WTC11 (cell line): ENCODE results near the gene DOP1A. TPM values are rescaled to one million over a fixed set of nuclear protein-coding genes. Genes with fewer than 3 reads are reported as not detected.

Experiments
- ATAC-seq: fragments of 200-7000 bp; cut with Tn5 transposase; 2 replicates; pipeline ENCODE4 v1.10.0; 2021; ENCODE audit warnings: mild to moderate bottlenecking, moderate library complexity
- CTCF ChIA-PET: fragments of 300-600 bp; sonication (Branson Sonifier 250); formaldehyde crosslinking; loops from one replicate; lab custom pipeline; 2021; ENCODE audit warnings: antibody characterized with exemption; lab: Charles Lee
- POLR2A ChIA-PET: fragments of 350-600 bp; sonication (Branson Sonifier 250); formaldehyde crosslinking; loops from one replicate; lab custom pipeline; 2021; ENCODE audit warnings: antibody characterized with exemption; lab: Charles Lee
- DNase-seq: peaks from one replicate; pipeline ENCODE4 v3.0.0; 2021; ENCODE audit warnings: low spot score
- H3K27ac Mint-ChIP-seq: 2 replicates; pipeline ENCODE4 v1.8.0; 2021; ENCODE audit warnings: mixed read lengths
- H3K27me3 Mint-ChIP-seq: 2 replicates; pipeline ENCODE4 v1.8.0; 2021; ENCODE audit warnings: low read depth, mild to moderate bottlenecking, moderate library complexity, mixed read lengths
- H3K36me3 Mint-ChIP-seq: 2 replicates; pipeline ENCODE4 v1.8.0; 2021; ENCODE audit warnings: mixed read lengths
- H3K4me1 Mint-ChIP-seq: 2 replicates; pipeline ENCODE4 v1.8.0; 2022; ENCODE audit warnings: mixed read lengths
- H3K4me3 Mint-ChIP-seq: 2 replicates; pipeline ENCODE4 v1.8.0; 2021; ENCODE audit warnings: mild to moderate bottlenecking, moderate library complexity, mixed read lengths
- H3K9me3 Mint-ChIP-seq: 2 replicates; pipeline ENCODE4 v1.8.0; 2021; ENCODE audit warnings: mixed read lengths
- ATF1 ChIP-seq: sonication (generic); formaldehyde crosslinking; IDR thresholded peaks from 2 replicates; pipeline ENCODE4 v1.8.1; 2023; ENCODE audit warnings: mild to moderate bottlenecking, moderate library complexity, missing genetic modification reagents
- ATF2 ChIP-seq: sonication (generic); formaldehyde crosslinking; IDR thresholded peaks from 2 replicates; pipeline ENCODE4 v1.8.1; 2022; ENCODE audit warnings: low read depth, missing genetic modification reagents, borderline replicate concordance
- CBFB ChIP-seq: sonication (generic); formaldehyde crosslinking; IDR thresholded peaks from 2 replicates; pipeline ENCODE4 v1.8.1; 2022; ENCODE audit warnings: mild to moderate bottlenecking, low read depth, missing genetic modification reagents
- CTCF ChIP-seq: fragments of 200-600 bp; IDR thresholded peaks from 2 replicates; pipeline ENCODE4 v1.8.0; 2022; ENCODE audit warnings: antibody characterized with exemption
- E2F5 ChIP-seq: sonication (generic); formaldehyde crosslinking; IDR thresholded peaks from 2 replicates; pipeline ENCODE4 v1.8.1; 2022; ENCODE audit warnings: mild to moderate bottlenecking, moderate library complexity, missing genetic modification reagents
- ELF4 ChIP-seq: sonication (generic); formaldehyde crosslinking; IDR thresholded peaks from 2 replicates; pipeline ENCODE4 v1.8.1; 2022; ENCODE audit warnings: low read depth, mild to moderate bottlenecking, moderate library complexity, missing genetic modification reagents
- FOXP1 ChIP-seq: sonication (generic); formaldehyde crosslinking; IDR thresholded peaks from 2 replicates; pipeline ENCODE4 v1.8.0; 2022; ENCODE audit warnings: missing genetic modification reagents, mild to moderate bottlenecking, moderate library complexity, borderline replicate concordance
- GRHL2 ChIP-seq: fragments of 250-450 bp; sonication (Bioruptor Pico); IDR thresholded peaks from 2 replicates; pipeline ENCODE4 v1.8.0; 2022; ENCODE audit warnings: mild to moderate bottlenecking, moderate library complexity; ENCODE audit not compliant: insufficient replicate concordance, severe bottlenecking
- JAZF1 ChIP-seq: fragments of 250-450 bp; sonication (Bioruptor Pico); IDR thresholded peaks from 2 replicates; pipeline ENCODE4 v1.9.0; 2021; ENCODE audit warnings: moderate library complexity, mild to moderate bottlenecking, inconsistent platforms
- NR1H2 ChIP-seq: sonication (generic); formaldehyde crosslinking; IDR thresholded peaks from 2 replicates; pipeline ENCODE4 v1.9.0; 2021; ENCODE audit warnings: mild to moderate bottlenecking, moderate library complexity, missing genetic modification reagents
- OVOL2 ChIP-seq: fragments of 250-450 bp; sonication (Bioruptor Pico); IDR thresholded peaks from 2 replicates; pipeline ENCODE4 v1.9.0; 2021; ENCODE audit warnings: mild to moderate bottlenecking, borderline replicate concordance
- SP1 ChIP-seq: sonication (generic); formaldehyde crosslinking; conservative IDR thresholded peaks from 2 replicates; pipeline ENCODE4 v1.8.1; 2022; ENCODE audit warnings: missing genetic modification reagents
- ZBTB43 ChIP-seq: sonication (generic); formaldehyde crosslinking; IDR thresholded peaks from 2 replicates; pipeline ENCODE4 v1.8.1; 2023; ENCODE audit warnings: mild to moderate bottlenecking, missing genetic modification reagents
- ZNF232 ChIP-seq: sonication (generic); formaldehyde crosslinking; IDR thresholded peaks from 2 replicates; pipeline ENCODE4 v1.8.0; 2022; ENCODE audit warnings: mild to moderate bottlenecking, missing genetic modification reagents
- ZNF671 ChIP-seq: fragments of 250-450 bp; sonication (Bioruptor Pico); IDR thresholded peaks from 2 replicates; pipeline ENCODE4 v1.8.0; 2021; ENCODE audit warnings: mild to moderate bottlenecking
- total RNA-seq: library from RNA; stranded (reverse); gene quantifications from 3 replicates; pipeline ENCODE4 v1.2.3, GENCODE V29; 2021
- TF ChIP-seq, protein P1 (sequence below): sonication (generic); formaldehyde crosslinking; IDR thresholded peaks from 2 replicates; pipeline ENCODE4 v1.8.1; 2023; ENCODE audit warnings: mild to moderate bottlenecking, missing genetic modification reagents, borderline replicate concordance
- TF ChIP-seq, protein P2 (sequence below): sonication (generic); formaldehyde crosslinking; IDR thresholded peaks from 2 replicates; pipeline ENCODE4 v1.8.0; 2022; ENCODE audit warnings: mild to moderate bottlenecking, missing genetic modification reagents

DOP1A gene
- total RNA-seq, 1 experiment from 2014 or later: 16.9 TPM

DNA sequence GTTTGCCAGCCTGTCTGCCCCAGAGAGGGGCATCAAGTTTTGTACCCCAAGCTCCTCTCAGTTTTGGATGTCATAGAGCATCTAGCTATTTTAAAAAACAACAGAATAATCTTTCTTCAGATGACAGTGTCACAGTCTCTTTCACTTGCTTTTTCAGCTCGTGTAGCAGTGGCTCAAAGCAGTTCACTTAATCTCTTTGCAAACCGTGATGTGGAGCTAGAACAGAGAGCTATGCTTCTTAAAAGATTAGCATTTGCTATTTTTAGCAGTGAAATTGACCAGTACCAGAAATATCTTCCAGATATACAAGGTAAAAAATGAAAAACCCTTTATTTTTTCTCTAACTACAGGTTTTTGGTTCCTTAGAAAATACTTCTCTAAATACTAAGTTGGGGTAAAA is 88.3 kb downstream of the DOP1A start:
- no peaks in the 10 kb centered on the region for H3K27me3 Mint-ChIP-seq
- ATAC-seq (no peak), DNase-seq (no peak)
- peaks cover 28% of the 10 kb centered on the region for H3K36me3 Mint-ChIP-seq
- ChIA-PET CTCF (interaction anchor here (0.7 to 1.8 kb wide), 2 partner anchors 9 to 90 kb away, joined by 4 to 5 read pairs; partner anchors contain the start of gene UBE3D), POLR2A (no interaction called here)
- H3K4me1 Mint-ChIP-seq: no peaks in the 10 kb centered on the region
- TF ChIP-seq ZNF671 (no peak), ATF2 (CRISPR knock-in tag) (no peak), SP1 (no peak), CBFB (CRISPR knock-in tag) (no peak), ZBTB43 (CRISPR knock-in tag) (no peak), JAZF1 (no peak), ZNF232 (CRISPR knock-in tag) (no peak), OVOL2 (CRISPR knock-in tag) (no peak), FOXP1 (CRISPR knock-in tag) (no peak), E2F5 (no peak), CTCF (no peak)
- TF ChIP-seq, protein P1, sequence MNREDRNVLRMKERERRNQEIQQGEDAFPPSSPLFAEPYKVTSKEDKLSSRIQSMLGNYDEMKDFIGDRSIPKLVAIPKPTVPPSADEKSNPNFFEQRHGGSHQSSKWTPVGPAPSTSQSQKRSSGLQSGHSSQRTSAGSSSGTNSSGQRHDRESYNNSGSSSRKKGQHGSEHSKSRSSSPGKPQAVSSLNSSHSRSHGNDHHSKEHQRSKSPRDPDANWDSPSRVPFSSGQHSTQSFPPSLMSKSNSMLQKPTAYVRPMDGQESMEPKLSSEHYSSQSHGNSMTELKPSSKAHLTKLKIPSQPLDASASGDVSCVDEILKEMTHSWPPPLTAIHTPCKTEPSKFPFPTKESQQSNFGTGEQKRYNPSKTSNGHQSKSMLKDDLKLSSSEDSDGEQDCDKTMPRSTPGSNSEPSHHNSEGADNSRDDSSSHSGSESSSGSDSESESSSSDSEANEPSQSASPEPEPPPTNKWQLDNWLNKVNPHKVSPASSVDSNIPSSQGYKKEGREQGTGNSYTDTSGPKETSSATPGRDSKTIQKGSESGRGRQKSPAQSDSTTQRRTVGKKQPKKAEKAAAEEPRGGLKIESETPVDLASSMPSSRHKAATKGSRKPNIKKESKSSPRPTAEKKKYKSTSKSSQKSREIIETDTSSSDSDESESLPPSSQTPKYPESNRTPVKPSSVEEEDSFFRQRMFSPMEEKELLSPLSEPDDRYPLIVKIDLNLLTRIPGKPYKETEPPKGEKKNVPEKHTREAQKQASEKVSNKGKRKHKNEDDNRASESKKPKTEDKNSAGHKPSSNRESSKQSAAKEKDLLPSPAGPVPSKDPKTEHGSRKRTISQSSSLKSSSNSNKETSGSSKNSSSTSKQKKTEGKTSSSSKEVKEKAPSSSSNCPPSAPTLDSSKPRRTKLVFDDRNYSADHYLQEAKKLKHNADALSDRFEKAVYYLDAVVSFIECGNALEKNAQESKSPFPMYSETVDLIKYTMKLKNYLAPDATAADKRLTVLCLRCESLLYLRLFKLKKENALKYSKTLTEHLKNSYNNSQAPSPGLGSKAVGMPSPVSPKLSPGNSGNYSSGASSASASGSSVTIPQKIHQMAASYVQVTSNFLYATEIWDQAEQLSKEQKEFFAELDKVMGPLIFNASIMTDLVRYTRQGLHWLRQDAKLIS: no peak
- no peaks in the 10 kb centered on the region for H3K9me3 Mint-ChIP-seq
- H3K27ac Mint-ChIP-seq: no peak overlapping the region
- H3K4me3 Mint-ChIP-seq: no peak overlapping the region

DNA sequence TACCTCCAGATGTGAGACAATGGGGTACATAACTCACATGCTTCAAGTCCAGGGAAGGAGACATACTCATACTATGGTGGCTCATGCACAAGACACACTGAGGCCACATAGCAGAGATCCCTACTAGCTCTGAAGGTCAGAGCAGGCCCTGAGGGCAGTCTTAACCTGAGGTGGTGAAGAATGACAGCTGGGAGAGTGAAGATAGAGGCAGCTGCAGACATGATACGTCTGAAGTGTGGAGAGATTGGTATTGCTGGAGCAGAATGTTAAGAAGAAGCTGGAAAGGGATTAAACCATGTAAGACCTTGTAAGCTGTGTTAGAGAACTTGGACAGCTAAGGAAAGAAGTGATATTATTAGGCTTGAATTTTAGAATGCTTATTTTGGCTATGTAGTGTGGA is 92.7 kb downstream of the DOP1A start:
- Mint-ChIP-seq H3K36me3 (peaks cover 31% of the 10 kb centered on the region), H3K27ac (no peak overlapping the region), H3K4me1 (no peaks in the 10 kb centered on the region), H3K4me3 (no peak overlapping the region), H3K27me3 (no peaks in the 10 kb centered on the region), H3K9me3 (no peaks in the 10 kb centered on the region)
- no peak for ATAC-seq
- no peak for DNase-seq
- POLR2A ChIA-PET: no interaction called here
- CTCF ChIA-PET: interaction anchor here (1.1 kb wide), 1 partner anchor 354 kb away, joined by 3 read pairs; no protein-coding TSS in a partner anchor
- TF ChIP-seq GRHL2 (CRISPR knock-in tag) (no peak), ZBTB43 (CRISPR knock-in tag) (no peak), ATF1 (CRISPR knock-in tag) (no peak), NR1H2 (CRISPR knock-in tag) (no peak), ELF4 (no peak)
- TF ChIP-seq, protein P2, sequence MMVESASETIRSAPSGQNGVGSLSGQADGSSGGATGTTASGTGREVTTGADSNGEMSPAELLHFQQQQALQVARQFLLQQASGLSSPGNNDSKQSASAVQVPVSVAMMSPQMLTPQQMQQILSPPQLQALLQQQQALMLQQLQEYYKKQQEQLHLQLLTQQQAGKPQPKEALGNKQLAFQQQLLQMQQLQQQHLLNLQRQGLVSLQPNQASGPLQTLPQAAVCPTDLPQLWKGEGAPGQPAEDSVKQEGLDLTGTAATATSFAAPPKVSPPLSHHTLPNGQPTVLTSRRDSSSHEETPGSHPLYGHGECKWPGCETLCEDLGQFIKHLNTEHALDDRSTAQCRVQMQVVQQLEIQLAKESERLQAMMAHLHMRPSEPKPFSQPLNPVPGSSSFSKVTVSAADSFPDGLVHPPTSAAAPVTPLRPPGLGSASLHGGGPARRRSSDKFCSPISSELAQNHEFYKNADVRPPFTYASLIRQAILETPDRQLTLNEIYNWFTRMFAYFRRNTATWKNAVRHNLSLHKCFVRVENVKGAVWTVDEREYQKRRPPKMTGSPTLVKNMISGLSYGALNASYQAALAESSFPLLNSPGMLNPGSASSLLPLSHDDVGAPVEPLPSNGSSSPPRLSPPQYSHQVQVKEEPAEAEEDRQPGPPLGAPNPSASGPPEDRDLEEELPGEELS (CRISPR knock-in tag): no peak
- TF ChIP-seq, protein P1: no peak
